Heart left ventricle (tissue), 16 donors: ENCODE measurements around the gene MED27. TPM values are rescaled to one million over a fixed set of nuclear protein-coding genes. Genes with fewer than 3 reads are reported as not detected.

Source experiments
- ATAC-seq, 4 donors: fragments of 200-7000 bp; cut with Tn5 transposase; one replicate each; pipeline ENCODE4 v1.9.1; 2020 to 2022; ENCODE audit warnings: moderate library complexity in 4 of 4, mild to moderate bottlenecking in 3 of 4, moderate number of reproducible peaks in 1 of 4
- DNase-seq, 5 donors: peaks; one replicate each; pipeline ENCODE4 v3.0.0-alpha.2; 2020
- H3K27ac ChIP-seq, 12 donors: fragments of 200-600 bp; sonication (generic) in 4 of 12; one replicate each; pipeline versions ENCODE4 v1.5.0 to v1.8.0; 2016 to 2022; ENCODE audit warnings: mild to moderate bottlenecking in 2 of 12
- H3K27me3 ChIP-seq, 9 donors: fragments of 200-600 bp; sonication (generic) in 2 of 9; one replicate each; pipeline versions ENCODE4 v1.5.1 to v1.8.0; 2016 to 2022; ENCODE audit warnings: mild to moderate bottlenecking in 3 of 9
- H3K36me3 ChIP-seq, 9 donors: fragments of 200-600 bp; sonication (generic) in 2 of 9; one replicate each; pipeline versions ENCODE4 v1.5.0 to v1.8.0; 2018 to 2022; ENCODE audit warnings: mild to moderate bottlenecking in 2 of 9
- H3K4me1 ChIP-seq, 12 donors: fragments of 200-600 bp; sonication (generic) in 4 of 12; one replicate each; pipeline versions ENCODE4 v1.5.0 to v1.8.0; 2016 to 2022; ENCODE audit warnings: mild to moderate bottlenecking in 3 of 12
- H3K4me3 ChIP-seq, 12 donors: fragments of 200-600 bp; sonication (generic) in 4 of 12; one replicate each; pipeline versions ENCODE4 v1.5.0 to v1.8.0; 2017 to 2022; ENCODE audit warnings: mild to moderate bottlenecking in 9 of 12, moderate library complexity in 4 of 12
- H3K9me3 ChIP-seq, 12 donors: fragments of 200-600 bp; sonication (generic) in 4 of 12; one replicate each; pipeline versions ENCODE4 v1.5.0 to v1.8.0; 2016 to 2022; ENCODE audit warnings: mild to moderate bottlenecking in 1 of 12
- CTCF ChIP-seq, 12 donors: fragments of 200-600 bp; sonication (generic) in 4 of 12; IDR thresholded peaks; one replicate each; pipeline versions ENCODE4 v1.5.0 to v1.8.0; 2018 to 2022; ENCODE audit warnings: antibody characterized with exemption in 12 of 12, mild to moderate bottlenecking in 5 of 12
- POLR2A ChIP-seq, 2 donors: fragments of 450-650 bp; IDR thresholded peaks; one replicate each; pipeline ENCODE4 v1.6.1; 2017; ENCODE audit warnings: antibody characterized with exemption in 2 of 2, mild to moderate bottlenecking in 2 of 2, moderate library complexity in 2 of 2
- WGBS, 4 donors: extraction: QIAGEN DNeasy Blood & Tissue Kit in 2 of 4; methylation state at CpG; one replicate each; pipeline versions ENCODE4 v1.1.5 to v1.1.7; 2013 to 2018; 5-methylcytosine and 5-hydroxymethylcytosine counted together
- intact Hi-C, 10 donors: fragments of 100-400 bp; cut with DNase I; formaldehyde crosslinking; loops; one replicate each; pipeline versions ENCODE4 v1.11.1 to v1.14.2; 2022
- polyA plus RNA-seq, 2 donors: library from polyadenylated mRNA; stranded (reverse); fragments of 200-250 nt; gene quantifications; one replicate each; pipeline ENCODE4 v1.2.3, GENCODE V29; 2013
- total RNA-seq, 9 donors: library from RNA; depleted of rRNA in 2 of 9; stranded (reverse); fragments of >200 nt in 2 of 9; fragmentation: NEBNext Ultra II Directional in 3 of 9; extraction: Animal tissue kit (Norgen Biotek cat#: 25700) in 3 of 9; gene quantifications; one replicate each; pipeline versions ENCODE4 v1.1.0 to v1.2.4, GENCODE V29; 2016 to 2023
- donor health status: ischemic (EF 13 %, LVEDD 7.1; RV severe dilation, severe dysfunction).
- donor health status: healthy with polysubstance abuse.
- donor health status: DM: no; HTN: yes; CAD: no.
- donor health status: DM: no; HTN: no; CAD: no.
- donor health status: ischemic (EF 25% LVEDD 6.9; RV normal size, moderate dysfunction).
- donor health status: ischemic (EF 25% LVEDD 5.7; RV mildly dilated, moderate dysfunction).
- donor health status: healthy.
- donor health status: DM: yes; HTN: yes; CAD: no.
- donor health status: ischemic (EF 35%, LVEDD 5.7; RV mildly dilated, moderate dysfunction).
- donor health status: nonischemic (EF 11% LVEDD 7.7; RV severe dilation, severe dysfunction).
- donor health status: DM: yes; HTN: yes; CAD: no.
- donor health status: PGD.
- donor health status: ischemic (EF 29% LVEDD 5.4; RV normal size, mild dysfunction).
- donor health status: nonischemic (EF 23%, LVEDD 6.1; RV moderate dilation, normal function).

Gene MED27
- total and polyA plus RNA-seq, 11 donors = 14.3 to 23.0 (median 15.6) TPM

- H3K4me1 ChIP-seq = peaks cover 0 to 16% (median 6%) of the 10 kb centered on the region in 12 donors
- no peaks in the 10 kb centered on the region for H3K9me3 ChIP-seq
- DNase-seq = peak in 1 of 5 donors; percentile 37
- H3K27me3 ChIP-seq = no peaks in the 10 kb centered on the region
- no peaks in the 10 kb centered on the region for H3K36me3 ChIP-seq
- TF ChIP-seq CTCF (IDR thresholded peaks at IDR 0.05) (no peak), POLR2A (IDR thresholded peaks at IDR 0.05) (no peak)
- 75 to 82% (median 80%) methylated on average over 7 of the region's 7 CpGs for WGBS, 4 donors
- peak; percentile 48 to 83 (median 60) for ATAC-seq
- no peak overlapping the region for H3K27ac ChIP-seq
- intact Hi-C loops = loop anchor here in 1 of 10 donors (10.0 kb wide), 1 partner anchor 47 kb away; the partner anchor contains the start of gene MED27
- no peak overlapping the region for H3K4me3 ChIP-seq
Observed at GRCh38 chr9:132027752-132028663, 51.7 kb downstream of the MED27 start.

- no peaks in the 10 kb centered on the region for H3K27me3 ChIP-seq
- no peaks in the 10 kb centered on the region for H3K9me3 ChIP-seq
- intact Hi-C loops = loop anchor here in 1 of 10 donors (10.0 kb wide), 1 partner anchor 48 kb away; the partner anchor contains the start of gene MED27
- WGBS, 4 donors = 92 to 95% (median 93%) methylated on average over 12 of the region's 12 CpGs
- H3K27ac ChIP-seq = no peak overlapping the region
- no peaks in the 10 kb centered on the region for H3K36me3 ChIP-seq
- H3K4me3 ChIP-seq = no peak overlapping the region
- ATAC-seq (no peak), DNase-seq (no peak)
- TF ChIP-seq POLR2A (IDR thresholded peaks at IDR 0.05) (no peak), CTCF (IDR thresholded peaks at IDR 0.05) (no peak)
- H3K4me1 ChIP-seq = peaks cover 0 to 12% (median under 1%) of the 10 kb centered on the region in 12 donors
Observed at GRCh38 chr9:132026932-132027585, 52.6 kb downstream of the MED27 start.

- Histone ChIP-seq H3K4me1 (peaks cover 0 to 19% (median 5%) of the 10 kb centered on the region in 12 donors), H3K27ac (no peak overlapping the region)
- no peak for TF ChIP-seq POLR2A (IDR thresholded peaks at IDR 0.05)
- no peak for TF ChIP-seq CTCF (IDR thresholded peaks at IDR 0.05)
Observed at GRCh38 chr9:132025766-132026165, 53.9 kb downstream of the MED27 start.

GRCh38 chr9:132024589-132024988, 55.1 kb downstream of the MED27 start:
- Histone ChIP-seq H3K9me3 (no peaks in the 10 kb centered on the region), H3K27ac (no peak overlapping the region), H3K4me3 (no peak overlapping the region), H3K36me3 (no peaks in the 10 kb centered on the region), H3K4me1 (peaks cover 0 to 31% (median 9%) of the 10 kb centered on the region in 12 donors), H3K27me3 (no peaks in the 10 kb centered on the region)
- DNase-seq (no peak), ATAC-seq (no peak)
- WGBS, 4 donors = 86 to 92% (median 87%) methylated on average over 7 of the region's 7 CpGs
- intact Hi-C loops = loop anchor here in 1 of 10 donors (10.0 kb wide), 1 partner anchor 50 kb away; the partner anchor contains the start of gene MED27
- no peak for TF ChIP-seq CTCF (IDR thresholded peaks at IDR 0.05)
- no peak for TF ChIP-seq POLR2A (IDR thresholded peaks at IDR 0.05)

More at GRCh38 chr9:132025766-132026165, 53.9 kb downstream of the MED27 start:
- no peaks in the 10 kb centered on the region for H3K9me3 ChIP-seq
- 94 to 99% (median 97%) methylated on average over 3 of the region's 3 CpGs for WGBS, 4 donors
- DNase-seq (no peak), ATAC-seq (no peak)
- no peaks in the 10 kb centered on the region for H3K27me3 ChIP-seq
- H3K4me3 ChIP-seq = no peak overlapping the region
- no peaks in the 10 kb centered on the region for H3K36me3 ChIP-seq
- intact Hi-C loops = loop anchor here in 1 of 10 donors (10.0 kb wide), 1 partner anchor 49 kb away; the partner anchor contains the start of gene MED27
